ENCODE measurements around the gene LRRC10B.

Gene LRRC10B

GRCh38 chr11:61546663-61547062, 38.1 kb downstream of the LRRC10B start:
- no peak for DNase-seq (ENCODE audit: low spot score)

DNA sequence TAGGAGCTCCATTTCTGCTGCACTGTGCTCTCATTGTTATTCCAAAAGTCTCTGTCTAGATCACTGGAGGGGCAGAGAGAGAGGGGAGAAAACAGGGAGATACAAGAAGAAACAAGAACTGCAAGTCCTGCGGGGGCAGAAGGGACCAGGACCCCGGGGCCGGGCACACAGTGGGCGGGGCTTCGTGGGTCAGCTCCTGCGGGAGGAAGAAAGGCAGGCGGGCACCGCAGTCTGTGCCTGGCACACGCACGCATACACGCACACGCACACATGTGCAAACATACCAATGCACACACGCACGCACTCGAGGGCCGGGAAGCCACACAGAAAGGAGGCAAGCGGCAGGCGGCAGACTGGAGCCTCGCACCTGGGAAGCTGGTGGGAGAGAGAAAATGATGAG, 38.7 kb downstream of the LRRC10B start:
- DNase-seq (ENCODE audit: low spot score): no peak

DNA sequence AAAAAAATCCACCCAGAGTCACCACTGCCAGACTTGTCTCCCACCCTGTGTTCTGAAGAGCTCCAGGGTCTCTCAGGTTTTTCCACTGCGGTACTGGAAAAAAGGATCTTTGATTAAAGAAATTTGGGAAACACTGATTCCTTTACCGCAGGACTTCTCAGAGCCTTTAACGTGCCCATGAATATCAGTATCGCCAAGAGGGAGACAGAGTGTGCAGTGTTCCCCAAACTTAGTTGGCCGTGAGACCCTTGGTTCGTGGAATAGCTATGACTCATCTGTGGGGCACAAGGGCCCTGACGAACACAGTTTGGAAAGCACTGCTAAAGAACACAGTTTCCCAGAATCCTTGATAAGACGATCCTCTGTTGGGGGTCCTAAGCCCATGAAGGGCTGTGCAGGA, 40.6 kb downstream of the LRRC10B start:
- no peak for DNase-seq (ENCODE audit: low spot score)

DNA sequence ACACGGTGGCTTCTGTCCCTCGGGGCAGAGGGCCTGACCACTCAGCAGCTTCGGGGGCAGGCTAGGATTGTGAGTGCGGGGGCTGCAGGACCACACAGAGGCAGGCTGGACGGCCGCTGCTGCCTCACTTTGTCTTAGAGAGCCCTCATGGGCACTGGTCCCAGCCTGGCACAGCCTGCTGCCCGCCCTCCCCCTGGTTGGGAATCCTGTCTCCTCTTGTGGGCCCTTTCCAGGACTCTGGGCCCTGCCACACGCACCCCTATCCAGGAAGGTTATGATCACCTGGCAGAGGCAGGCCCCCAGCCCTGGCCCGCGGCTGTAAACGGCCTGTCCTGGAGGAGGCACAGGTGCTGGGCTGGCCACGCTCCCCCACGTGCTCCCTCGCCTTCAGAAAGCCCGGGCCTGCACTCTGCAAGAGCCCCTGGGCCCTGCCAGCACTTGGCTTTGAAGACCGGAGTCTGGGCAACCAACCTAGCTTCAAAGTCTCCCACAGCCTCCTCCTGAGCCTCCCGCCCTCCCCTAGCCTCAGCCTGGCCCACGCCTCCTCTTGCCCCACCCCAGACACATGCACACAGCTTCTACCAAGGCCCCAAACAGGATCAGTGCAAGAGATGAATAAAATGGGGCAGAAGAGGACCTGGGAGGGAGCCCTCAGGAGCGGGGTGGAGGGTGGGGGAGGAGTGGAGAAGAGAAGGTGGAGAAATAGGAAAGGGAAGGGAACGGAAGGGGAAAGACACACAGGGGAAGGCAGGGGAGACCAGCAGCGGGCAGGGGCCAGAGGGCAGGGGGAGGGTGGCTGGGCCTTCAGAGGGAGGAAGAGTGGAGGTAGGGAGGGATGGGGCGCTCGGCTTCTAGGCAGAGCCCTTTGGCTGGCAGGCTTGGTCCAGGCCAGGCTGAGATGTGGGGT, 41.4 kb downstream of the LRRC10B start:
- DNase-seq (ENCODE audit: low spot score): no peak

GRCh38 chr11:61550665-61551227, 42.2 kb downstream of the LRRC10B start:
- no peak for DNase-seq (ENCODE audit: low spot score)

DNA sequence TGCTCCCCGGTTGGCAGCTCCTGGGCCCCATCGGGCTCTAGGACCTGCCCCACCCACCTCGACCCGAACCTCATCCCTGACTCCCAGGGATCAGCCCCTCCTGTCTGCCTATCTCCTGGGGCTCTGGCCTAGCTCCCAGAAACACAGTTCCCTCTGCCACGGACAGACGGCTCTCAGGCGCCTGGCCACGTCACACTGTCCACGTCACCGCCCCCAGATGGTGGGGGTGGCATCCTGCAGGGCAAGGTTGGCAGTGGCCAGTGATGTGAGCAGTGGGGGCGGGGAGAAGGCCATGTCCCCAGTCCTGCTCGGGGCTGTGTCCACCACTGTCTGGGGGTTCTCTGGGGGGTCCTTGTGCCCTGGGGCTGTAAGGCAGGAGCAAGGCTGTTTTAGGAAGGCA, 43.1 kb downstream of the LRRC10B start:
- no peak for DNase-seq (ENCODE audit: low spot score)

- no peak for DNase-seq (ENCODE audit: low spot score)
Measured at GRCh38 chr11:61552108-61552635, 43.6 kb downstream of the LRRC10B start.

- no peak for DNase-seq (ENCODE audit: low spot score)
Measured at GRCh38 chr11:61553373-61554171, 45.0 kb downstream of the LRRC10B start.

- DNase-seq (ENCODE audit: low spot score): no peak
Measured at GRCh38 chr11:61554172-61554988, 45.8 kb downstream of the LRRC10B start.

DNA sequence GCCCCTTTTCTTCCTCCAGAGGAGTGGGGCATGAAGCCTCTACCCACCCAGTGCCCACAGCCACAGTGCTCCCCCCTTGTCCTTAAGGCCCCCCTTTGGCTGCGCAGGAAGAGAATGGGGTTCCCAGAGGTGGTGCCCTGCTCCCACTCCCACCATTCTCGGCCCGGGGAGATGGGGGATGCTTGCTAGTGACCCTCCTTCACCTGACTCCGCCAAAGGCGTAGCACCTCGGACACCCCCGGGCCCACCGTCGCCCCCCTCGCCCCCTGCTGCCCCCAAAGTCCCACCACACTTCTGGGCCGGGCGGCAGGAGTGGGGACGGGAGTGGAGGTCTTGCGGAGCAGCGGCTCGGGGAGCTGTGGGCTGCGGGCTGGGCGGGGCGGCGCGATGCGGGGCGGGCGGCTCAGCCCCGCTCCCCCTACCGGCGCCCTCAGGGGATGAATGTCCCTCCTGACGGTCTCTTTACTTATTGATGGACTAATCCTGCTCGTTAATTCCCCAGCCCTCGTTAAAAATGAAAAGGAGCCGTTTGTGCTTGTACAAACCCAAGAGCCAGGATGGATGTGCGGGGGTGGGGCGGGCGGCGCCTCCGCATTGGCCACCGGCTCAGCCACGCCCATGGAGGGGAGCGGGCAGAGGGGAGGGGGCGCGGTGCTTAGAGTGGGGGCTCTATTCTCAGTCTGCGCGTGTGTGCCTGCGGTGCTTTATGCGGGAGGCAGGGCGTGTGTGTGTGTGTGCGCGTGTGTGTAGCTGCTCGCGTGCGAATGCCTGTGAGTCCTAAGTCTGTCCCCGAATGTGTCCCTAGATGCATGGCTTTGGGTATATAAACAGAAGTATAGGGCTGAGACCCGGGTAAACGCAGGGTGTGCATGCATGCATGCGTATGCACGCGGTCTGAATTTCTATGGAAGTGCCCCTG, 46.8 kb downstream of the LRRC10B start:
- no peak for DNase-seq (ENCODE audit: low spot score)

- DNase-seq (ENCODE audit: low spot score): no peak
Measured at GRCh38 chr11:61555978-61556377, 47.4 kb downstream of the LRRC10B start.

DNA sequence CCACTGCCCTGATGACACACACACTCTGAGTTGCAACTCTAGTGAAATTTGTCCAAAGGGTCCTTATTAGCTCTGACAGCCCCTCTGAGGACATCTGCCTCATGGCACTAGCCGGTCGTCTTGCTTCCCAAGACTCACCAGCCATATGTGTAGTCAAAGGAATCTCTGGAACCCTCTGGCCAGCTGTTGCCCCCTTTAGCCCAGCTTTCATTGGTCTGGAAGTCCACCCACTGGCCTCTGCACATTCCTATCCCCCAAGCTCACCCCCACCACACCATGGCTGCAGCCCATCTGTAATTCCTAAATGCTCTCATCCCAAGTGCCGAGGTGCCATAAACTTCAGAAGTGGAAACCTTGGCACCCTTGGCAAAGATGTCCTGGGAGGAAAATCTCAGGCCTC, 48.1 kb downstream of the LRRC10B start:
- DNase-seq (ENCODE audit: low spot score): no peak
